OCI-LY1 (cell line): Measurements from ENCODE around the gene CLEC9A.

Experiments used
- H2AFZ ChIP-seq: fragments of 200-600 bp; sonication (generic), shearing (Covaris generic); 2 replicates; pipeline ENCODE4 v1.6.0; 2014; ENCODE audit warnings: antibody characterized with exemption, mild to moderate bottlenecking, low read length
- H3F3A ChIP-seq: fragments of 200-600 bp; sonication (generic), shearing (Covaris generic); 2 replicates; pipeline ENCODE4 v1.6.0; 2014; ENCODE audit warnings: mild to moderate bottlenecking, antibody characterized with exemption, low read length, moderate library complexity; ENCODE audit not compliant: insufficient read depth
- H3K27ac ChIP-seq: fragments of 200-600 bp; sonication (generic); 2 replicates; pipeline ENCODE4 v1.5.1; 2014; ENCODE audit warnings: low read length, mixed run types, mild to moderate bottlenecking, low read depth; ENCODE audit not compliant: poor library complexity, severe bottlenecking
- H3K27me3 ChIP-seq: fragments of 200-600 bp; sonication (generic); 2 replicates; pipeline ENCODE4 v1.6.0; 2014; ENCODE audit warnings: antibody characterized with exemption, mild to moderate bottlenecking, low read length, moderate library complexity; ENCODE audit not compliant: insufficient read depth
- H3K36me3 ChIP-seq: fragments of 200-600 bp; sonication (generic); 2 replicates; pipeline ENCODE4 v1.6.1; 2014; ENCODE audit warnings: mild to moderate bottlenecking, antibody characterized with exemption, low read length, moderate library complexity, mixed read lengths; ENCODE audit not compliant: insufficient read depth
- H3K4me1 ChIP-seq: fragments of 200-600 bp; sonication (generic); 2 replicates; pipeline ENCODE4 v1.5.1; 2014; ENCODE audit warnings: mild to moderate bottlenecking, low read length, moderate library complexity; ENCODE audit not compliant: insufficient read depth, severe bottlenecking
- H3K4me2 ChIP-seq: fragments of 200-600 bp; sonication (generic), shearing (Covaris generic); 2 replicates; pipeline ENCODE4 v1.6.1; 2014; ENCODE audit warnings: low read length
- H3K4me3 ChIP-seq: fragments of 200-600 bp; sonication (generic); 2 replicates; pipeline ENCODE4 v1.5.1; 2014; ENCODE audit warnings: low read length, low read depth, mild to moderate bottlenecking, mixed read lengths; ENCODE audit not compliant: poor library complexity, severe bottlenecking
- H3K79me2 ChIP-seq: fragments of 200-600 bp; shearing (Covaris generic); 2 replicates; pipeline ENCODE4 v1.6.1; 2016; ENCODE audit warnings: mixed run types, low read length, mixed read lengths; ENCODE audit not compliant: insufficient read depth
- H3K9ac ChIP-seq: fragments of 200-600 bp; sonication (generic), shearing (Covaris generic); 2 replicates; pipeline ENCODE4 v1.6.1; 2014; ENCODE audit warnings: mild to moderate bottlenecking, low read length, mixed read lengths
- H3K9me2 ChIP-seq: fragments of 200-600 bp; sonication (generic), shearing (Covaris generic); 2 replicates; pipeline ENCODE4 v1.6.1; 2014; ENCODE audit warnings: low read depth, mild to moderate bottlenecking, low read length, mixed read lengths
- H3K9me3 ChIP-seq: fragments of 200-600 bp; shearing (Covaris generic); 2 replicates; pipeline ENCODE4 v1.6.1; 2014; ENCODE audit warnings: low read length, mixed read lengths
- H4K20me1 ChIP-seq: fragments of 200-600 bp; sonication (generic), shearing (Covaris generic); 2 replicates; pipeline ENCODE4 v1.6.0; 2016; ENCODE audit warnings: mild to moderate bottlenecking, low read length; ENCODE audit not compliant: insufficient read depth
- CTCF ChIP-seq: fragments of 200-600 bp; sonication (generic), shearing (Covaris generic); IDR thresholded peaks from 2 replicates; pipeline ENCODE4 v1.5.1; 2017; ENCODE audit warnings: mild to moderate bottlenecking, antibody characterized with exemption, low read length, moderate library complexity, mixed read lengths
- EZH2 ChIP-seq: fragments of 200-600 bp; sonication (generic), shearing (Covaris generic); IDR thresholded peaks from 2 replicates; pipeline ENCODE4 v1.8.0; 2017; ENCODE audit warnings: borderline replicate concordance, mixed run types, mild to moderate bottlenecking, antibody characterized with exemption, low read length, moderate library complexity, mixed read lengths

The CLEC9A gene

GRCh38 chr12:10086387-10086786, 55.9 kb downstream of the CLEC9A start:
- H3K4me2 ChIP-seq = no peak overlapping the region
- H3F3A ChIP-seq = no peaks in the 10 kb centered on the region
- H3K79me2 ChIP-seq = no peaks in the 10 kb centered on the region
- H3K36me3 ChIP-seq = no peaks in the 10 kb centered on the region
- no peaks in the 10 kb centered on the region for H3K4me1 ChIP-seq
- H3K9me2 ChIP-seq = no peaks in the 10 kb centered on the region
- no peak overlapping the region for H3K27ac ChIP-seq
- no peak for TF ChIP-seq EZH2
- TF ChIP-seq CTCF = no peak
- no peaks in the 10 kb centered on the region for H3K27me3 ChIP-seq
- no peaks in the 10 kb centered on the region for H3K9me3 ChIP-seq
- H2AFZ ChIP-seq = no peak overlapping the region
- no peak overlapping the region for H3K9ac ChIP-seq
- no peaks in the 10 kb centered on the region for H4K20me1 ChIP-seq
- no peak overlapping the region for H3K4me3 ChIP-seq

GRCh38 chr12:10088031-10088430, 57.5 kb downstream of the CLEC9A start:
- H3K4me3 ChIP-seq = no peak overlapping the region
- no peaks in the 10 kb centered on the region for H3K4me1 ChIP-seq
- H3K79me2 ChIP-seq = no peaks in the 10 kb centered on the region
- no peaks in the 10 kb centered on the region for H3K27me3 ChIP-seq
- H3F3A ChIP-seq = no peaks in the 10 kb centered on the region
- H3K9me2 ChIP-seq = no peaks in the 10 kb centered on the region
- TF ChIP-seq EZH2 (no peak), CTCF (no peak)
- H3K4me2 ChIP-seq = no peak overlapping the region
- no peak overlapping the region for H3K9ac ChIP-seq
- no peaks in the 10 kb centered on the region for H3K9me3 ChIP-seq
- no peaks in the 10 kb centered on the region for H3K36me3 ChIP-seq
- H3K27ac ChIP-seq = no peak overlapping the region
- no peak overlapping the region for H2AFZ ChIP-seq
- no peaks in the 10 kb centered on the region for H4K20me1 ChIP-seq

- no peaks in the 10 kb centered on the region for H3K27me3 ChIP-seq
- H3K9me2 ChIP-seq = no peaks in the 10 kb centered on the region
- no peak overlapping the region for H3K4me3 ChIP-seq
- H3K36me3 ChIP-seq = no peaks in the 10 kb centered on the region
- H3K9me3 ChIP-seq = no peaks in the 10 kb centered on the region
- H3K4me1 ChIP-seq = no peaks in the 10 kb centered on the region
- no peaks in the 10 kb centered on the region for H4K20me1 ChIP-seq
- no peaks in the 10 kb centered on the region for H3K79me2 ChIP-seq
- no peak overlapping the region for H3K4me2 ChIP-seq
- TF ChIP-seq EZH2 = no peak
- no peak for TF ChIP-seq CTCF
- H2AFZ ChIP-seq = no peak overlapping the region
- no peak overlapping the region for H3K9ac ChIP-seq
- H3K27ac ChIP-seq = no peak overlapping the region
- no peaks in the 10 kb centered on the region for H3F3A ChIP-seq
These were observed 58.7 kb downstream of the CLEC9A start for GRCh38 chr12:10088955-10089900.
